PC-9 (cell line): ENCODE results near the gene POLR1D.

Experiments used
- CTCF ChIP-seq: fragments of 200-600 bp; sonication (generic); conservative IDR thresholded peaks from 2 replicates; pipeline ENCODE4 v1.6.1; 2017; ENCODE audit warnings: mixed run types, antibody characterized with exemption, mild to moderate bottlenecking, moderate library complexity
- EZH2 ChIP-seq: fragments of 200-600 bp; sonication (generic); IDR thresholded peaks from 2 replicates; pipeline ENCODE4 v1.8.0; 2017; ENCODE audit warnings: antibody characterized with exemption, low read depth

- TF ChIP-seq CTCF (no peak), EZH2 (no peak)
Observed at GRCh38 chr13:27632214-27632613, 10.5 kb downstream of the POLR1D start.
